Chondrocyte (in vitro differentiated cells): Measurements from ENCODE around the gene SDC1. TPM values are rescaled to one million over a fixed set of nuclear protein-coding genes. Genes with fewer than 3 reads are reported as not detected.
"Not testable (repeated sequence)": the region's sequence is repeated elsewhere in the genome, so short reads cannot be mapped to it uniquely, and the experiment has no call there.

Experiments used
- DNase-seq: peaks from one replicate; pipeline ENCODE4 v3.0.0; 2021; ENCODE audit warnings: mixed read lengths, low spot score
- H3K27ac Mint-ChIP-seq: one replicate; pipeline ENCODE4 v1.8.0; 2021; ENCODE audit warnings: mild to moderate bottlenecking, moderate library complexity, mixed read lengths; ENCODE audit not compliant: unreplicated experiment
- H3K27me3 Mint-ChIP-seq: 2 replicates; pipeline ENCODE4 v1.8.0; 2021; ENCODE audit warnings: low read depth, mixed read lengths
- H3K36me3 Mint-ChIP-seq: 2 replicates; pipeline ENCODE4 v1.8.0; 2021; ENCODE audit warnings: low read depth, mixed read lengths
- H3K4me1 Mint-ChIP-seq: 2 replicates; pipeline ENCODE4 v1.8.0; 2021; ENCODE audit warnings: low read depth, mild to moderate bottlenecking, mixed read lengths
- H3K4me3 Mint-ChIP-seq: one replicate; pipeline ENCODE4 v1.8.0; 2021; ENCODE audit warnings: mild to moderate bottlenecking, moderate library complexity, mixed read lengths; ENCODE audit not compliant: unreplicated experiment
- H3K9me3 Mint-ChIP-seq: 2 replicates; pipeline ENCODE4 v1.8.0; 2021; ENCODE audit warnings: low read depth, mixed read lengths
- total RNA-seq: library from RNA; stranded (reverse); gene quantifications from 3 replicates; pipeline ENCODE4 v1.2.1, GENCODE V29; 2021
- TF ChIP-seq, protein P1 (sequence below): fragments of 200-600 bp; sonication (generic); IDR thresholded peaks from 2 replicates; pipeline ENCODE4 v1.5.0; 2021; ENCODE audit warnings: antibody characterized with exemption, mild to moderate bottlenecking, moderate library complexity

Gene SDC1
- total RNA-seq, 1 donor from 2014 or later, result 13.2 TPM

DNA sequence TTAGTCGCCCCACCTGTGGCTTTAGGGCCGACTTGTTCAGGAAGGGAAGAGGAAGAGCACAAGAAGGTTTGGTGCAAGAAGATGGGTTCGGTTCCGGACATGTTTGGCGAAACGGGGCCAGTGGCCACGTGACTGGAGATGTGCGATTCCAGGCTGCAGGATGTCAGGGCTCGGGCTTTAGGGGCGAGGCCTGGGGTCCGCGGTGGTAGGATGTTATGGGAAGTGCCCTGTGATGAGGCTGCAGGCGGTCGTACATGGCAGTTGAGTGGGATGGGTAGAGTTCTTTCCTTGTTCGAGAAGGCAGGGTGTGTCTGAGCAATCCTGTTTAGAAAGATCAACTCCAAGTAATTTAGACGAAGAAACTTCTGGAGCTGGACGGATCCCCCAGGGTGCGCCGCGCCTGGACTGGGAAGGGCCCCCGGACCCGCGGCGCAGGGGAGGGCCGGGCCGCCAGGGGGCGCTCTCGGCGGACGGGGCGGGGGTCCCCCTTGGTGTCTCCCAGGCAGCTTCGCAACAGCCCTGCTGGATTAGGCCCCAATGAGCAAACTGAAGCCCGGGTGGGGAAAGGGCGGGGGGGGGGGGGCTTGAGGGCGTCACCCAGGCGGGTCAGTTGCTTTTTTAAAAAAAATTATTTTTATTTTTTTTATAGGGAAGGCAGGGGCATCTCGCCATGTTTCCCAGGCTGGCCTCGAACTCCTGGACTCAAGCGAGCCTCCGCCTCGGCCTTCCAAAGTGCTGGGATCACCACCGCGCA lies 17.2 kb upstream of the SDC1 start:
- no peak for DNase-seq
- Mint-ChIP-seq H3K9me3 (peaks cover 7% of the 10 kb centered on the region), H3K36me3 (peaks cover 2% of the 10 kb centered on the region), H3K4me1 (no peaks in the 10 kb centered on the region), H3K4me3 (no peak overlapping the region), H3K27me3 (no peaks in the 10 kb centered on the region), H3K27ac (no peak overlapping the region)
- TF ChIP-seq, protein P1, sequence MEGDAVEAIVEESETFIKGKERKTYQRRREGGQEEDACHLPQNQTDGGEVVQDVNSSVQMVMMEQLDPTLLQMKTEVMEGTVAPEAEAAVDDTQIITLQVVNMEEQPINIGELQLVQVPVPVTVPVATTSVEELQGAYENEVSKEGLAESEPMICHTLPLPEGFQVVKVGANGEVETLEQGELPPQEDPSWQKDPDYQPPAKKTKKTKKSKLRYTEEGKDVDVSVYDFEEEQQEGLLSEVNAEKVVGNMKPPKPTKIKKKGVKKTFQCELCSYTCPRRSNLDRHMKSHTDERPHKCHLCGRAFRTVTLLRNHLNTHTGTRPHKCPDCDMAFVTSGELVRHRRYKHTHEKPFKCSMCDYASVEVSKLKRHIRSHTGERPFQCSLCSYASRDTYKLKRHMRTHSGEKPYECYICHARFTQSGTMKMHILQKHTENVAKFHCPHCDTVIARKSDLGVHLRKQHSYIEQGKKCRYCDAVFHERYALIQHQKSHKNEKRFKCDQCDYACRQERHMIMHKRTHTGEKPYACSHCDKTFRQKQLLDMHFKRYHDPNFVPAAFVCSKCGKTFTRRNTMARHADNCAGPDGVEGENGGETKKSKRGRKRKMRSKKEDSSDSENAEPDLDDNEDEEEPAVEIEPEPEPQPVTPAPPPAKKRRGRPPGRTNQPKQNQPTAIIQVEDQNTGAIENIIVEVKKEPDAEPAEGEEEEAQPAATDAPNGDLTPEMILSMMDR, result peak; percentile 62

DNA sequence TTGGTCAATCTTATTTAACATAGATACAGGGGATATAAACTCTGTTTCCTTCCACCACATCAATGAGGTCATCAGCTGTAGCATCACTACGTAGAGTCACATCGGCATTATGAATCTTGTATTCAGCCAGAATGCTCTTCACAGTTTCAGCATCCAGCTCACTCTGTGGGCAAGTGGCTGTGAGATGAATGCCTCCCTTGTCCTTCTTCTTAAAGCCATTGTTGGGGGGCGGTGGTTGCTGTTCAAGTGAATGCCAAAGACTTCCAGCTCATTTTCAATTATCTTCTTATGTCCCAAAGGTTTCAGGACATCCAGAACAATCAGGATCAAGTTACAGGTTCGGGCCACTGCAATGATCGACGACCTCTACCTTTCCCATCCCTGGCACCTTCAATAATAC lies 15.4 kb upstream of the SDC1 start:
- H3K4me3 Mint-ChIP-seq, H3K36me3 Mint-ChIP-seq, DNase-seq, H3K4me1 Mint-ChIP-seq, H3K27ac Mint-ChIP-seq, H3K9me3 Mint-ChIP-seq, H3K27me3 Mint-ChIP-seq: not testable (repeated sequence)

DNA sequence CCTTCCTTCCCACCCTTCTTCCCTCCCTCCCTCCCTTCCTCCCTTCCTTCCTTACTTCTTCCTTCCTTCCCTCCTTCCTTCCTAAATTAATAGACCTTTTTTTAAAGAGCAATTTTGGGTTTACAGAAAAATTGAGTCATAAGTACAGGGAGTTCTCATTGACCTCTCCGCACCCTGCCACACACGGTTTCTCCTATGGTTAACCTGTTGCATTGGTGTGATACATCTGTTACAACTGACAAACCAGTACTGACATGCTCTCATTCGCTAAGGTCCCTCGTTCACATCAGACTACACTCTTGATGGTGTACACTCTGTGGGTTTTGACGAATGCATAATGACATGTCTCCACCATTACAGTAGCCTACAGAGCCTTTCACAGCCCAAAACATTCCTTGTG lies 11.6 kb upstream of the SDC1 start:
- Mint-ChIP-seq H3K4me3 (no peak overlapping the region), H3K27ac (no peak overlapping the region), H3K9me3 (peaks cover 7% of the 10 kb centered on the region)

DNA sequence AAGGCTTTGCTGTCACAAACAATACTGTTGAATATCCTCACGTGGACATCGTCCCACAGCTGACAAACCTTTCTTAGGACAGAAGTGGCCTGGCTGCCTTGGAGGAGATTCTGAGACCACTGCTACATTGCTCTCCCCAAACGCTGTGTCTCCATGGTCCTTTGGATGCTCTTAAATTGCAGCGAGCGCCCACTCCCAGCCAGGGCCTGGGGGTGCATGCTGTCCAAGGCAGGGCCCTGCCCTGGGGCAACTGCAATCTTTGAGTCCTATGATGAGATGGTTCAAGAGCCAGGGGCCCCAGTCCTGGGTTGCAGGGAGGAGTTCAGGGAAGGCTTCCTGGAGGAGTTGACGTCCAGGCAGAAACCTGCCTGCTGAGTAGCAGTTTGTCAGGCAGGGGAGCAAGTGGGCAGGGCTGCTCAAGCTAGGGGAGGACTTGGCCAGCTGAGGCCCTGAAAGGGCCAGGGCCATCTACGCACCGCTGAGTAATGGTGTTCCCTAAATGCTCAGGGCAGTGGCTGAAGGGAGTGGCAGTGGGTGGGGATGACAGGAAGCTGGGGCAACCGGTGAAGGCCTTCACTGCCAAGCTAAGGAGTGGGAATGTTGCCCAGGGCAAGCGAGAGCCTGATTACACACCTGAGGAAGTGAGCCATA lies 10.8 kb upstream of the SDC1 start:
- H3K4me3 Mint-ChIP-seq, result no peak overlapping the region
- peaks cover 7% of the 10 kb centered on the region for H3K9me3 Mint-ChIP-seq
- H3K27me3 Mint-ChIP-seq, result no peaks in the 10 kb centered on the region
- DNase-seq, result no peak
- TF ChIP-seq, protein P1, result no peak
- no peaks in the 10 kb centered on the region for H3K36me3 Mint-ChIP-seq
- no peaks in the 10 kb centered on the region for H3K4me1 Mint-ChIP-seq
- H3K27ac Mint-ChIP-seq, result no peak overlapping the region

More for the DNA sequence above, 11.6 kb upstream of the SDC1 start:
- no peaks in the 10 kb centered on the region for H3K36me3 Mint-ChIP-seq
- H3K4me1 Mint-ChIP-seq, result no peaks in the 10 kb centered on the region
- TF ChIP-seq, protein P1, result no peak
- DNase-seq, result no peak
- no peaks in the 10 kb centered on the region for H3K27me3 Mint-ChIP-seq

DNA sequence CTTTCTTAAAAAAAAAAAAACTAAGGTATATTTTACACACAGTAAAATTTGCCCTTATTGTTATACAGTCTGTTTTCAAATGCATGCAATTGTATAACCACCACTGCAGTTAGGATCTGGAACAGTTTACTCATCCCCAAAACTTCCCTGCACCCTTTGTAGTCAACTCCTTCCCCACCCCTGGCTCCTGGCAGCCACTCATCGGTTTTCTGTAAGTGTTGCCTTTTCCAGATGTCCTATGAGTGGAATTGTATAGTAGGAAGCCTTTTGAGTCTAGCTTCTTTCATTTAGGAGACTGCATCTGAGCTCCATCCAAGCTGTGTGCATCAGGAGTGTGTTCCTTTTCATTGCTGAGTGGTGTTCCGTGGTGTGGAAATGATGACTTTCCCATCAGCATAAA lies 9.7 kb upstream of the SDC1 start:
- not testable (repeated sequence) for H3K4me3 Mint-ChIP-seq, H3K9me3 Mint-ChIP-seq, H3K27ac Mint-ChIP-seq, H3K27me3 Mint-ChIP-seq, DNase-seq, H3K36me3 Mint-ChIP-seq, H3K4me1 Mint-ChIP-seq

DNA sequence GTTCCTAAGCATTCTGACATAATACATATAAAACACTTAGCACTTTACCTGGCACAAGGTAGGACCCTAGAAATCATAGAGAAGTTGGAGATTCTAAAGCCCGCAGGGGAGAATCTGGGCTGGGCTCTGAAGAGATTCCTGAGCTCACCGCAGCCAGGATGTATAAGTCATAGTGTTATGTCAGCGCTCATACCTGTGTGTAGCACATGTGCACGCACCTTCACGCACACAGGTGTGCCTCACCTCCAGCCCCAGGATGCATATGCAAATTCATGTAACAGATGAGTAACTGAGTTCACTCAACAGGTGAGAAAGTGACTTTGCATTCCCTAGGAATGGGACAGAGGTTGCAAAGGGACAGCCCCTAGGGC lies 7.9 kb upstream of the SDC1 start:
- no peak overlapping the region for H3K27ac Mint-ChIP-seq
- H3K9me3 Mint-ChIP-seq, result peaks cover 2% of the 10 kb centered on the region
- DNase-seq, result no peak
- no peaks in the 10 kb centered on the region for H3K27me3 Mint-ChIP-seq
- H3K4me1 Mint-ChIP-seq, result no peaks in the 10 kb centered on the region
- no peak overlapping the region for H3K4me3 Mint-ChIP-seq
- no peaks in the 10 kb centered on the region for H3K36me3 Mint-ChIP-seq
- TF ChIP-seq, protein P1, result no peak
